GM12874 (cell line): ENCODE measurements around the gene PUS10.

Experiments
- TF ChIP-seq, protein P1 (sequence below): IDR thresholded peaks from 2 replicates; pipeline ENCODE4 v1.5.1; 2011; ENCODE audit warnings: low read depth, mild to moderate bottlenecking, control low read depth, low read length, moderate library complexity; ENCODE audit not compliant: insufficient read depth

The PUS10 gene

GRCh38 chr2:61017003-61017555 lies 976 bp downstream of the PUS10 start:
- TF ChIP-seq, protein P1, sequence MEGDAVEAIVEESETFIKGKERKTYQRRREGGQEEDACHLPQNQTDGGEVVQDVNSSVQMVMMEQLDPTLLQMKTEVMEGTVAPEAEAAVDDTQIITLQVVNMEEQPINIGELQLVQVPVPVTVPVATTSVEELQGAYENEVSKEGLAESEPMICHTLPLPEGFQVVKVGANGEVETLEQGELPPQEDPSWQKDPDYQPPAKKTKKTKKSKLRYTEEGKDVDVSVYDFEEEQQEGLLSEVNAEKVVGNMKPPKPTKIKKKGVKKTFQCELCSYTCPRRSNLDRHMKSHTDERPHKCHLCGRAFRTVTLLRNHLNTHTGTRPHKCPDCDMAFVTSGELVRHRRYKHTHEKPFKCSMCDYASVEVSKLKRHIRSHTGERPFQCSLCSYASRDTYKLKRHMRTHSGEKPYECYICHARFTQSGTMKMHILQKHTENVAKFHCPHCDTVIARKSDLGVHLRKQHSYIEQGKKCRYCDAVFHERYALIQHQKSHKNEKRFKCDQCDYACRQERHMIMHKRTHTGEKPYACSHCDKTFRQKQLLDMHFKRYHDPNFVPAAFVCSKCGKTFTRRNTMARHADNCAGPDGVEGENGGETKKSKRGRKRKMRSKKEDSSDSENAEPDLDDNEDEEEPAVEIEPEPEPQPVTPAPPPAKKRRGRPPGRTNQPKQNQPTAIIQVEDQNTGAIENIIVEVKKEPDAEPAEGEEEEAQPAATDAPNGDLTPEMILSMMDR, result no peak

GRCh38 chr2:61016392-61017002 lies 1.6 kb downstream of the PUS10 start:
- TF ChIP-seq, protein P1, result no peak

GRCh38 chr2:61015976-61016375 lies 2.1 kb downstream of the PUS10 start:
- TF ChIP-seq, protein P1, result no peak

DNA sequence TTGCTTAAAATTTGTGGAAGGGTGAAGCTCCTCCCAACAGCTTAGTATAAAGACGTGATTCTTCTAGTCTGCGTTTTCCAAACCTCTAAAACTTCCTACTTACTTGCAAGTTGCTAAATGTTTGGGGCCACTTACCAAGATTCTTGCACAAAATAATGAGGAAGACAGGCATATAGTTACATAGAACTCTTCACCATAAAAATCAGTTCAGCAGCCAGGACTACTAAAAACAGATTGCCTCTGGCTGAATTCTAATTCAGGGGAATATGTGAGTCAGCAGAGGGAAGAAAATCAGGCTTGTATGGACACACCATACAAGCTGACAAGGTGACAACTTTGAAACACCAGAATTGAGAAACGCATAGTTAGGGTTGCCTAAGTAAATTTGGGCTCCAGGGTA lies 3.3 kb downstream of the PUS10 start:
- TF ChIP-seq, protein P1, result no peak

DNA sequence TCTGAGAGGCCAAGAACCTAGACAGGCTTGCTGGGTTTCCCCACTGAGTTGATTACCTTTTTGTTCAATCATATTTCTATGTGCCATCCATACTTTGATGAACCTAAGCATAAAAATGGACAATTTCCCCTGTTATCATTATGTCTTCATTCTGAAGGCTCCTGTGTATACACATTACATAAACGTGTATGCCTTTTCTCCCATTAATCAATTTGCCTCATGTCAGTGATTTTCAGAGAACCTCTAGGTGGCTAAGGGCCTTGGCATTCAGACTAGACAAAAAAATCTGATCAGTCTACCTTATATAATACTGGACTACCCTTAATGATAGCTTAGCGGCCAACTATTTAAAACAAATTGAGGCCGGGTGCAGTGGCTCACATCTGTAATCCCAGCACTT lies 4.7 kb downstream of the PUS10 start:
- TF ChIP-seq, protein P1, result no peak

GRCh38 chr2:61011678-61012077 lies 6.4 kb downstream of the PUS10 start:
- TF ChIP-seq, protein P1, result no peak

- TF ChIP-seq, protein P1, result no peak
These were observed 8.7 kb downstream of the PUS10 start for GRCh38 chr2:61009355-61009754.
